ENCODE results near the gene FASTK. TPM values are rescaled to one million over a fixed set of nuclear protein-coding genes. Genes with fewer than 3 reads are reported as not detected.
A peak's percentile ranks its signal among the peaks of the same experiment; 100 is the strongest.

The FASTK gene
- total RNA-seq, 4 donors from 2014 or later = 121 to 241 (median 144) TPM

DNA sequence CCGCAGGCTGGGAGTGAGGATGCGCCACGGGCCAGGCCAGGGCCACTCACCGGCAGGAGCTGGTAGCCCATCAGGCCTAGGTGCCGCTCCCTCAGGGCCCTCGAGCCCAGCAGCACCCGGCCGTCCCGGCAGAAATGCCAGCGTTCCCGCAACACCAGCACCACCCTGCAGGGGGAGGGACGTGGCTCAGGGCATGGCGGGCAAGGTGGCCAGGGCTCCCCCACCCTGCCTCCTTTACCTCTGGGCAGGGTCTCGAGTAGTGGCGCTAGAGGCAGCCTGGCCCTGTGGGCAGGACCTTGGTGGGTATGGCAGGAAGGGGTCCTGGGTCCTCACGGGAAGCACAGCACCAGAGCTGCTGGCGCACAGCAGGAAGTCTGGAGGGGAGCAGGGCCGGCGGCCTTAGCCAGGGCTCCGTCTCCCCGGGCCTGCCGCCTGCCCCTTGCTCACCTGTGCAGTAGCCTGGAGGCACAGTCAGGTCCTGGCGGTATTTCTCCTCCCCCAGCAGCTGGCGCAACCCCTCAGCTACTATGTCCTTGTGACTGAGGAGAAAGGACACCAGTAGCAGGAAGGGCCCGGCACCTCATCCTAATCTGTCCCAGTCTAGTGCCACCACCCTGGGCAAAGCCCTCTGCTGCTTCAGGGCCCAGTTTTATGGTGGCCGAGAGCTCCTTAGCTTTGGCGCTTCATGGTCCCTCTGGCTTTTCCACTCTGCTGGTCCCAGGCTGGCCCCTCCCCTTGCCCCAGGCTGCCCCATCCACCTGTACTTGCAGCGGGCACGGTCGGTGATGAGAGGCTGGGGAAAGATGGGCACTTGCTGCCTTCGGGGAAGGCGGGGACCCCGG lies 3.5 kb downstream of the FASTK start:
- no peak for DNase-seq
- Histone ChIP-seq H3K4me3 (no peak overlapping the region), H3K27me3 (no peaks in the 10 kb centered on the region), H3K27ac (no peak overlapping the region), H3K9me3 (no peaks in the 10 kb centered on the region), H3K36me3 (peaks cover 0 to 29% (median 13%) of the 10 kb centered on the region in 4 donors), H3K4me1 (peaks cover 20 to 40% (median 29%) of the 10 kb centered on the region in 4 donors)
- in situ Hi-C loops (cut with MboI; ENCODE audit: low pct_ligation_motif_present in 1 of 4, low pct_unique_long_range_greater_than_20kb in 1 of 4, low sequenced_read_pairs in 3 of 4) = no loop called here
- intact Hi-C loops (cut with DNase I; ENCODE audit: low total_unique reads) = no loop called here
- no peak for TF ChIP-seq EP300 (IDR thresholded peaks at IDR 0.05; ENCODE audit: low read depth)
- TF ChIP-seq, protein P1, sequence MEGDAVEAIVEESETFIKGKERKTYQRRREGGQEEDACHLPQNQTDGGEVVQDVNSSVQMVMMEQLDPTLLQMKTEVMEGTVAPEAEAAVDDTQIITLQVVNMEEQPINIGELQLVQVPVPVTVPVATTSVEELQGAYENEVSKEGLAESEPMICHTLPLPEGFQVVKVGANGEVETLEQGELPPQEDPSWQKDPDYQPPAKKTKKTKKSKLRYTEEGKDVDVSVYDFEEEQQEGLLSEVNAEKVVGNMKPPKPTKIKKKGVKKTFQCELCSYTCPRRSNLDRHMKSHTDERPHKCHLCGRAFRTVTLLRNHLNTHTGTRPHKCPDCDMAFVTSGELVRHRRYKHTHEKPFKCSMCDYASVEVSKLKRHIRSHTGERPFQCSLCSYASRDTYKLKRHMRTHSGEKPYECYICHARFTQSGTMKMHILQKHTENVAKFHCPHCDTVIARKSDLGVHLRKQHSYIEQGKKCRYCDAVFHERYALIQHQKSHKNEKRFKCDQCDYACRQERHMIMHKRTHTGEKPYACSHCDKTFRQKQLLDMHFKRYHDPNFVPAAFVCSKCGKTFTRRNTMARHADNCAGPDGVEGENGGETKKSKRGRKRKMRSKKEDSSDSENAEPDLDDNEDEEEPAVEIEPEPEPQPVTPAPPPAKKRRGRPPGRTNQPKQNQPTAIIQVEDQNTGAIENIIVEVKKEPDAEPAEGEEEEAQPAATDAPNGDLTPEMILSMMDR (IDR thresholded peaks at IDR 0.05) = peak in 1 of 5 experiments; percentile 14
- 74% methylated on average over 32 of the region's 33 CpGs; no CpG with 5 or more reads in 1 of the 2 donors for WGBS, 2 donors (ENCODE audit: low coverage in 1 of 2)

DNA sequence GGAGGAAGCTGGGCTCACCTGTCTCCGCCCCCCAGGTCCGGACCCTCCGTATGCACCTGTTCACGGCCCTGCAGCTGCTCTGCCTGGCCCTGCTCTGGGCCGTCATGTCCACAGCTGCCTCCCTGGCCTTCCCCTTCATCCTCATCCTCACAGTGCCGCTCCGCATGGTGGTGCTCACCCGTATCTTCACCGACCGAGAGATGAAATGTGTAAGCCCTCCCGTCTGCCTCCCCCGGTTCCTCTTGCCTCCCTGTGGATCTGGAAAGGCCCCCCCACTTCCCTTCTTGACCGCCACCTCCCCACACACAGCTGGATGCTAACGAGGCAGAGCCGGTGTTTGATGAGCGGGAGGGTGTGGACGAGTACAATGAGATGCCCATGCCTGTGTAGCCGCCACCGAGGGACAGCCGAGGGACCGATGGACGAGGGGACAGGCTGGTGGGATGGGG lies 4.6 kb downstream of the FASTK start:
- DNase-seq = no peak
- Histone ChIP-seq H3K27ac (no peak overlapping the region), H3K27me3 (no peaks in the 10 kb centered on the region), H3K9me3 (no peaks in the 10 kb centered on the region), H3K4me3 (no peak overlapping the region), H3K4me1 (peaks cover 9 to 29% (median 18%) of the 10 kb centered on the region in 4 donors), H3K36me3 (peaks cover 0 to 33% (median 15%) of the 10 kb centered on the region in 4 donors)
- intact Hi-C loops (cut with DNase I; ENCODE audit: low total_unique reads) (no loop called here), in situ Hi-C loops (cut with MboI; ENCODE audit: low pct_ligation_motif_present in 1 of 4, low pct_unique_long_range_greater_than_20kb in 1 of 4, low sequenced_read_pairs in 3 of 4) (no loop called here)
- TF ChIP-seq, protein P1 (IDR thresholded peaks at IDR 0.05) = no peak
- no peak for TF ChIP-seq EP300 (IDR thresholded peaks at IDR 0.05; ENCODE audit: low read depth)
- no peak for TF ChIP-seq POLR2A (IDR thresholded peaks at IDR 0.05)
- no peak for TF ChIP-seq POLR2AphosphoS5 (IDR thresholded peaks at IDR 0.05)
- WGBS, 2 donors (ENCODE audit: low coverage in 1 of 2) = 83% methylated on average over 22 of the region's 22 CpGs; no CpG with 5 or more reads in 1 of the 2 donors

DNA sequence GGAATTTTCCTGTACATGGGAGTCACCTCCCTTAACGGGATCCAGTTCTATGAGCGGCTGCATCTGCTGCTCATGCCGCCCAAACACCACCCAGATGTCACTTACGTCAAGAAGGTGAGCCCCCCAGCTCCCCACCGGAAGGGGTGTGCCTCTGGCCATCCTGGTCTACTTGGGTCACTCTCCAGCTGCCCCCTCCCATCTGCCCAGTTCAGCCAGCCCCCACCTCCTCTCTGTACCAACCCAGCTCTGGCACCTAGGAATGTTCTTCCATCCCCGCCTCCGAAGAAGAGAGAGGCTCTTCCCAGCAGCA lies 5.0 kb downstream of the FASTK start:
- no peaks in the 10 kb centered on the region for H3K9me3 ChIP-seq
- peaks cover 9 to 27% (median 15%) of the 10 kb centered on the region in 4 donors for H3K4me1 ChIP-seq
- no peak overlapping the region for H3K27ac ChIP-seq
- intact Hi-C loops (cut with DNase I; ENCODE audit: low total_unique reads) (no loop called here), in situ Hi-C loops (cut with MboI; ENCODE audit: low pct_ligation_motif_present in 1 of 4, low pct_unique_long_range_greater_than_20kb in 1 of 4, low sequenced_read_pairs in 3 of 4) (no loop called here)
- DNase-seq = no peak
- no peak overlapping the region for H3K4me3 ChIP-seq
- peaks cover 0 to 37% (median 17%) of the 10 kb centered on the region in 4 donors for H3K36me3 ChIP-seq
- no peaks in the 10 kb centered on the region for H3K27me3 ChIP-seq
- TF ChIP-seq POLR2AphosphoS5 (IDR thresholded peaks at IDR 0.05) (no peak), POLR2A (IDR thresholded peaks at IDR 0.05) (no peak), EP300 (IDR thresholded peaks at IDR 0.05; ENCODE audit: low read depth) (no peak)
- TF ChIP-seq, protein P1 (IDR thresholded peaks at IDR 0.05) = no peak
- WGBS, 2 donors (ENCODE audit: low coverage in 1 of 2) = 82% methylated on average over 7 of the region's 7 CpGs; no CpG with 5 or more reads in 1 of the 2 donors

DNA sequence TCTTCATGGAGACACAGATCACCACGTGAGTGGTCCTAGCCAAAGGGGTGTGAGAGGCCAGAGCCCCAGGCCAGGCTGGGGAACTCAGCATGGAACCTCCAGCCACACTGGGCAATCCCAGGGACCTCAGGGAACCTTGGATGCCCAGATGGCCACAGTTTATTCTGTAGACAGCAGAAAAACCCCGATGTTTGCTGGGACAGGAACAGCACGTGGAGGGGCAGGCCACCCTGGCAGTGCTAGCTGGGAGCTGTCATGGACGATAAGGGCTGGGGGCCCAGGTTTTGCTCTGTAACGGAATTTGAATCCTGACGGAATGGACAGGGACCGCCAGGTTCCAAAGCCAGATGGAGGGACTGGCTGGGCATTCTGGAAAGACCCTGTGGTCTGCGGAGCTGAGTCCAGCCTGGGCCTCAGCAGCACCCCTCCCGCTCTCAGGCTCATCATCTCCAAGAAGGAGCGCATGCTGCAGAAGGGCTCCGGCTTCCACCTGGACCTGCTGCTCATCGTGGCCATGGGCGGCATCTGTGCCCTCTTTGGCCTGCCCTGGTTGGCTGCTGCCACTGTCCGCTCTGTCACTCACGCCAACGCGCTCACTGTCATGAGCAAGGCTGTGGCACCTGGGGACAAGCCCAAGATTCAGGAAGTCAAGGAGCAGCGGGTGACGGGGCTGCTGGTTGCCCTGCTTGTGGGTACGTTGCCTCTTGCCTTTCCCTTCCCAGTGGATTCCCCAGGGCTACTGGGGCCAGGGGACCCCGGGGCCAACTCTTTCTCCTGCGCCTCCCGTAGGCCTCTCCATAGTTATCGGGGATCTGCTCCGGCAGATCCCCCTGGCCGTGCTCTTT lies 5.6 kb downstream of the FASTK start:
- Histone ChIP-seq H3K4me1 (peaks cover 8 to 27% (median 15%) of the 10 kb centered on the region in 4 donors), H3K9me3 (no peaks in the 10 kb centered on the region), H3K27me3 (no peaks in the 10 kb centered on the region), H3K36me3 (peaks cover 0 to 42% (median 20%) of the 10 kb centered on the region in 4 donors), H3K4me3 (no peak overlapping the region), H3K27ac (no peak overlapping the region)
- 90% methylated on average over 25 of the region's 26 CpGs; no CpG with 5 or more reads in 1 of the 2 donors for WGBS, 2 donors (ENCODE audit: low coverage in 1 of 2)
- intact Hi-C loops (cut with DNase I; ENCODE audit: low total_unique reads) = loop anchor here (5.0 kb wide), 1 partner anchor 1548 kb away; no protein-coding TSS in a partner anchor
- TF ChIP-seq POLR2AphosphoS5 (IDR thresholded peaks at IDR 0.05) = no peak
- TF ChIP-seq, protein P1 (IDR thresholded peaks at IDR 0.05) = no peak
- no peak for TF ChIP-seq POLR2A (IDR thresholded peaks at IDR 0.05)
- TF ChIP-seq EP300 (IDR thresholded peaks at IDR 0.05; ENCODE audit: low read depth) = no peak
- in situ Hi-C loops (cut with MboI; ENCODE audit: low pct_ligation_motif_present in 1 of 4, low pct_unique_long_range_greater_than_20kb in 1 of 4, low sequenced_read_pairs in 3 of 4) = no loop called here
- DNase-seq = no peak
